IMR-90 (cell line): Measurements from ENCODE around the gene NMRAL1. TPM values are rescaled to one million over a fixed set of nuclear protein-coding genes. Genes with fewer than 3 reads are reported as not detected.
A peak's percentile ranks its signal among the peaks of the same experiment; 100 is the strongest.

Source experiments
- ATAC-seq: fragments of 200-7000 bp; cut with Tn5 transposase; 2 replicates; pipeline ENCODE4 v1.9.1; 2020; ENCODE audit warnings: low read depth, mild to moderate bottlenecking, moderate library complexity
- BruUV-seq: library from RNA; stranded (reverse); fragments of 400-500 nt; replicated peaks from 2 replicates; lab custom pipeline; 2021; lab: Mats Ljungman, UMichigan
- CTCF ChIA-PET: fragments of 300-600 bp; formaldehyde crosslinking; extraction: SDS; loops from one replicate; lab custom pipeline; 2021; ENCODE audit warnings: antibody characterized with exemption; lab: Yijun Ruan, JAX
- POLR2A ChIA-PET: fragments of 300-600 bp; sonication (Branson Sonifier 250); formaldehyde crosslinking; loops from one replicate; lab custom pipeline; 2022; ENCODE audit warnings: antibody characterized with exemption; ENCODE audit not compliant: unreplicated experiment; lab: Charles Lee
- DNase-seq: peaks from one replicate; pipeline ENCODE4 v3.0.0; 2013
- H2AFZ ChIP-seq: replicated peaks from 2 replicates; pipeline ENCODE3; 2013; ENCODE audit warnings: low read length, mild to moderate bottlenecking; ENCODE audit not compliant: poor library complexity
- H2AK5ac ChIP-seq: 2 replicates; pipeline ENCODE4 v1.6.1; 2013; ENCODE audit warnings: low read depth, low read length, inconsistent platforms
- H2AK9ac ChIP-seq: replicated peaks from 2 replicates; pipeline ENCODE3; 2013; ENCODE audit warnings: mild to moderate bottlenecking, low read depth, low read length, moderate library complexity; ENCODE audit not compliant: poor library complexity
- H2BK120ac ChIP-seq: 2 replicates; pipeline ENCODE4 v1.6.1; 2013; ENCODE audit warnings: low read depth, low read length, inconsistent platforms
- H2BK15ac ChIP-seq: 3 replicates; pipeline ENCODE4 v1.6.1; 2013; ENCODE audit warnings: low read depth, low read length, inconsistent platforms
- H2BK20ac ChIP-seq: 2 replicates; pipeline ENCODE4 v1.6.1; 2013; ENCODE audit warnings: low read depth, mild to moderate bottlenecking, inconsistent platforms, low read length, moderate library complexity
- H2BK5ac ChIP-seq: 2 replicates; pipeline ENCODE4 v1.6.1; 2013; ENCODE audit warnings: mild to moderate bottlenecking, low read depth, low read length, inconsistent platforms; ENCODE audit not compliant: poor library complexity, severe bottlenecking
- H3K14ac ChIP-seq: replicated peaks from 2 replicates; pipeline ENCODE4 v1.6.1; 2013; ENCODE audit warnings: low read depth, low read length, inconsistent platforms
- H3K18ac ChIP-seq: 2 replicates; pipeline ENCODE4 v1.6.1; 2013; ENCODE audit warnings: low read depth, low read length, control low read depth
- H3K23ac ChIP-seq: 2 replicates; pipeline ENCODE4 v1.6.1; 2013; ENCODE audit warnings: low read depth, low read length, inconsistent platforms
- H3K27ac ChIP-seq: 2 replicates; pipeline ENCODE4 v1.5.1; 2013; ENCODE audit warnings: mild to moderate bottlenecking, control low read depth, low read length; ENCODE audit not compliant: insufficient read depth
- H3K27me3 ChIP-seq: 2 replicates; pipeline ENCODE4 v1.6.1; 2013; ENCODE audit warnings: low read length; ENCODE audit not compliant: control insufficient read depth, insufficient read depth
- H3K36me3 ChIP-seq: 2 replicates; pipeline ENCODE4 v1.6.1; 2013; ENCODE audit warnings: low read length, mixed read lengths; ENCODE audit not compliant: control insufficient read depth, insufficient read depth
- H3K4ac ChIP-seq: 2 replicates; pipeline ENCODE4 v1.6.1; 2013; ENCODE audit warnings: low read depth, low read length, inconsistent platforms
- H3K4me1 ChIP-seq: 2 replicates; pipeline ENCODE4 v1.6.1; 2013; ENCODE audit warnings: low read length, mixed read lengths; ENCODE audit not compliant: control insufficient read depth, insufficient read depth
- H3K4me2 ChIP-seq: 2 replicates; pipeline ENCODE4 v1.6.1; 2013; ENCODE audit warnings: low read depth, mild to moderate bottlenecking, control low read depth, low read length, moderate library complexity
- H3K4me3 ChIP-seq: 2 replicates; pipeline ENCODE4 v1.5.1; 2013; ENCODE audit warnings: low read depth, mild to moderate bottlenecking, control low read depth, low read length, moderate library complexity; ENCODE audit not compliant: insufficient read depth
- H3K56ac ChIP-seq: 2 replicates; pipeline ENCODE4 v1.6.1; 2013; ENCODE audit warnings: low read length, inconsistent platforms; ENCODE audit not compliant: insufficient read depth; ENCODE audit errors: extremely low read depth
- H3K79me1 ChIP-seq, 2 experiments: 2 replicates each; pipeline ENCODE4 v1.6.1; 2013; ENCODE audit warnings: low read length in 2 of 2, inconsistent platforms in 1 of 2, low read depth in 1 of 2
- H3K9ac ChIP-seq: 2 replicates; pipeline ENCODE4 v1.6.1; 2013; ENCODE audit warnings: low read depth, low read length, control low read depth
- H3K9me1 ChIP-seq: 2 replicates; pipeline ENCODE4 v1.6.1; 2013; ENCODE audit warnings: low read length, inconsistent platforms; ENCODE audit not compliant: insufficient read depth
- H3K9me3 ChIP-seq: 2 replicates; pipeline ENCODE4 v1.6.1; 2013; ENCODE audit warnings: low read length; ENCODE audit not compliant: control insufficient read depth, insufficient read depth
- H4K20me1 ChIP-seq: 2 replicates; pipeline ENCODE4 v1.6.1; 2013; ENCODE audit warnings: low read length, inconsistent platforms; ENCODE audit not compliant: insufficient read depth
- H4K5ac ChIP-seq: 2 replicates; pipeline ENCODE4 v1.6.1; 2013; ENCODE audit warnings: mild to moderate bottlenecking, low read depth, low read length, control low read depth
- H4K8ac ChIP-seq, 2 experiments: 2 replicates each; pipeline ENCODE4 v1.6.1; 2013; ENCODE audit warnings: low read depth in 2 of 2, low read length in 2 of 2, control low read depth in 1 of 2, inconsistent platforms in 1 of 2
- H4K91ac ChIP-seq: 2 replicates; pipeline ENCODE4 v1.6.1; 2013; ENCODE audit warnings: low read depth, low read length, inconsistent platforms; ENCODE audit not compliant: insufficient read depth
- CTCF ChIP-seq: conservative IDR thresholded peaks from 2 replicates; pipeline ENCODE4 v1.5.1; 2012; ENCODE audit warnings: mild to moderate bottlenecking, low read depth, low read length, improper control_type of control experiment
- ELK1 ChIP-seq: fragments of 150-350 bp; IDR thresholded peaks from 2 replicates; pipeline ENCODE4 v1.6.1; 2016; ENCODE audit warnings: low read depth, mild to moderate bottlenecking, low read length, moderate library complexity, borderline replicate concordance
- RFX5 ChIP-seq: IDR thresholded peaks from 2 replicates; pipeline ENCODE4 v1.8.0; 2012; ENCODE audit warnings: low read depth, mild to moderate bottlenecking, low read length, moderate library complexity
- WGBS, 2 experiments: methylation state at CpG; one replicate each; pipeline versions ENCODE4 v1.1.5 to v1.1.7; 2013; ENCODE audit warnings: missing lambda C conversion rate in 2 of 2; ENCODE audit not compliant: insufficient read length in 1 of 2; ENCODE audit errors: extremely low coverage in 2 of 2; 5-methylcytosine and 5-hydroxymethylcytosine counted together
- dilution Hi-C: fragments of 300-500 bp; cut with HindIII; formaldehyde crosslinking; loops from one replicate; pipeline ENCODE4 v1.14.3; 2018; ENCODE audit warnings: low sequenced_read_pairs; ENCODE audit not compliant: unreplicated experiment
- in situ Hi-C: fragments of 300-500 bp; cut with MboI; formaldehyde crosslinking; loops from 3 replicates; pipeline ENCODE4 v1.14.3; 2019; ENCODE audit warnings: low sequenced_read_pairs, inconsistent platforms, mixed read lengths
- intact Hi-C: fragments of 100-400 bp; cut with micrococcal nuclease; formaldehyde crosslinking; loops from 2 replicates; pipeline ENCODE4 v1.10.0; 2022
- polyA plus RNA-seq, 3 experiments: library from polyadenylated mRNA; depleted of rRNA; stranded (reverse); fragments of >200 nt; gene quantifications; 2 replicates each; pipeline ENCODE4 v1.2.3, GENCODE V29; 2012; ENCODE audit warnings: low replicate concordance in 1 of 3
- total RNA-seq: library from RNA; depleted of rRNA; stranded (reverse); fragments of >200 nt; gene quantifications from 2 replicates; pipeline ENCODE4 v1.2.3, GENCODE V29; 2012

The NMRAL1 gene
- total and polyA plus RNA-seq, 2 of the 4 experiments (the other 2 are of a cell fraction), result 48.6 to 67.6 TPM

GRCh38 chr16:4433914-4434787 is 40.3 kb downstream of the NMRAL1 start:
- POLR2A ChIA-PET, result no interaction called here
- Histone ChIP-seq H2AK5ac (no peak overlapping the region), H3K9me3 (no peaks in the 10 kb centered on the region), H3K56ac (no peak overlapping the region), H3K4me1 (peaks cover 5% of the 10 kb centered on the region), H3K36me3 (peaks cover 26% of the 10 kb centered on the region), H3K4me2 (no peak overlapping the region), H2BK15ac (no peak overlapping the region), H3K4me3 (no peak overlapping the region), H3K18ac (no peak overlapping the region), H3K4ac (no peak overlapping the region), H4K20me1 (peaks cover 4% of the 10 kb centered on the region; the same call in 1 of the 2 replicates), H4K5ac (peak overlapping the region; percentile 11; the same call in 1 of the 2 replicates), H3K14ac (no peak overlapping the region), H4K91ac (no peak overlapping the region), H3K79me1 (peaks cover 27 to 42% of the 10 kb centered on the region in 2 experiments), H4K8ac (no peak overlapping the region; a peak in 1 of 4 replicates), H3K23ac (no peak overlapping the region), H2AFZ (no peak overlapping the region), H3K9ac (no peak overlapping the region), H2BK5ac (no peak overlapping the region), H2AK9ac (no peak overlapping the region), H2BK20ac (no peak overlapping the region), H3K27me3 (no peaks in the 10 kb centered on the region), H2BK120ac (no peak overlapping the region), H3K9me1 (no peaks in the 10 kb centered on the region), H3K27ac (no peak overlapping the region)
- no peak for ATAC-seq
- intact Hi-C loops, result no loop called here
- TF ChIP-seq CTCF (no peak), ELK1 (no peak), RFX5 (no peak)
- WGBS, 2 experiments, result 96% methylated on average over 5 of the region's 12 CpGs; no CpG with 5 or more reads in 1 of the 2 experiments
- dilution Hi-C loops, result no loop called here
- CTCF ChIA-PET, result no interaction called here
- no peak for DNase-seq
- in situ Hi-C loops, result no loop called here
- no TSS peak for BruUV-seq
